SK-N-SH treated with all-trans-retinoic acid at 6 μM for 48 hours (cell line): ENCODE data around the gene FAM20A.
"Not testable (repeated sequence)": the region's sequence is repeated elsewhere in the genome, so short reads cannot be mapped to it uniquely, and the experiment has no call there.

Experiments used
- ATAC-seq: fragments of 200-7000 bp; cut with Tn5 transposase; 3 replicates; pipeline ENCODE4 v1.9.1; 2020; ENCODE audit warnings: mild to moderate bottlenecking, moderate library complexity
- ARNTL ChIP-seq: fragments of 450-650 bp; formaldehyde crosslinking; IDR thresholded peaks from 2 replicates; pipeline ENCODE4 v1.5.0; 2020; ENCODE audit warnings: low read depth, mild to moderate bottlenecking, moderate library complexity, borderline replicate concordance
- BACH2 ChIP-seq: fragments of 250-450 bp; sonication (Bioruptor Pico); IDR thresholded peaks from 2 replicates; pipeline ENCODE4 v1.9.0; 2021; ENCODE audit warnings: mild to moderate bottlenecking, borderline replicate concordance
- CSDC2 ChIP-seq: fragments of 250-450 bp; sonication (Bioruptor Pico); IDR thresholded peaks from 2 replicates; pipeline ENCODE4 v1.5.0; 2020; ENCODE audit warnings: mild to moderate bottlenecking, moderate library complexity
- ESRRG ChIP-seq: fragments of 250-450 bp; sonication (Bioruptor Pico); IDR thresholded peaks from 2 replicates; pipeline ENCODE4 v1.6.1; 2021; ENCODE audit warnings: mild to moderate bottlenecking
- GLIS3 ChIP-seq: fragments of 250-450 bp; sonication (Bioruptor Pico); IDR thresholded peaks from 2 replicates; pipeline ENCODE4 v1.5.0; 2020; ENCODE audit warnings: mild to moderate bottlenecking, moderate library complexity
- ISL1 ChIP-seq: fragments of 250-450 bp; sonication (Bioruptor Pico); IDR thresholded peaks from 2 replicates; pipeline ENCODE4 v2.1.2; 2022; ENCODE audit warnings: mild to moderate bottlenecking, moderate library complexity
- OSR1 ChIP-seq: fragments of 250-450 bp; sonication (Bioruptor Pico); IDR thresholded peaks from 2 replicates; pipeline ENCODE4 v1.8.0; 2022; ENCODE audit warnings: moderate library complexity, mild to moderate bottlenecking, inconsistent platforms
- PPARA ChIP-seq: fragments of 250-450 bp; sonication (Bioruptor Pico); IDR thresholded peaks from 2 replicates; pipeline ENCODE4 v1.5.0; 2020; ENCODE audit warnings: mild to moderate bottlenecking, borderline replicate concordance
- RARB ChIP-seq: fragments of 250-450 bp; sonication (Bioruptor Pico); IDR thresholded peaks from 2 replicates; pipeline ENCODE4 v1.8.0; 2021; ENCODE audit warnings: mild to moderate bottlenecking, moderate library complexity
- TCF4 ChIP-seq: fragments of 250-450 bp; sonication (Bioruptor Pico); IDR thresholded peaks from 2 replicates; pipeline ENCODE4 v1.8.0; 2021; ENCODE audit warnings: mild to moderate bottlenecking, moderate library complexity, borderline replicate concordance
- TOX ChIP-seq: fragments of 250-450 bp; sonication (Bioruptor Pico); IDR thresholded peaks from 2 replicates; pipeline ENCODE4 v1.8.0; 2021; ENCODE audit warnings: mild to moderate bottlenecking, moderate library complexity, borderline replicate concordance
- ZC3H10 ChIP-seq: fragments of 250-450 bp; sonication (Bioruptor Pico); IDR thresholded peaks from 2 replicates; pipeline ENCODE4 v1.5.1; 2021; ENCODE audit warnings: mild to moderate bottlenecking, moderate library complexity
- ZFP3 ChIP-seq: fragments of 250-450 bp; sonication (Bioruptor Pico); IDR thresholded peaks from 2 replicates; pipeline ENCODE4 v1.5.0; 2020; ENCODE audit warnings: mild to moderate bottlenecking, moderate library complexity
- ZFP30 ChIP-seq: fragments of 450-650 bp; formaldehyde crosslinking; IDR thresholded peaks from 2 replicates; pipeline ENCODE4 v1.5.0; 2022; ENCODE audit warnings: mild to moderate bottlenecking, moderate library complexity
- ZNF70 ChIP-seq: fragments of 450-650 bp; formaldehyde crosslinking; IDR thresholded peaks from 2 replicates; pipeline ENCODE4 v1.5.0; 2020; ENCODE audit warnings: mild to moderate bottlenecking, moderate library complexity
- ZNF8 ChIP-seq: fragments of 450-650 bp; formaldehyde crosslinking; IDR thresholded peaks from 2 replicates; pipeline ENCODE4 v1.5.0; 2020; ENCODE audit warnings: mild to moderate bottlenecking, moderate library complexity
- TF ChIP-seq, protein P1 (sequence below): fragments of 250-450 bp; sonication (Bioruptor Pico); IDR thresholded peaks from 2 replicates; pipeline ENCODE4 v1.5.1; 2020; ENCODE audit warnings: low read depth, mild to moderate bottlenecking, moderate library complexity
- TF ChIP-seq, protein P2 (sequence below): fragments of 250-450 bp; sonication (Bioruptor Pico); IDR thresholded peaks from 2 replicates; pipeline ENCODE4 v1.5.1; 2021; ENCODE audit warnings: mild to moderate bottlenecking, moderate library complexity
- TF ChIP-seq, protein P3 (sequence below): fragments of 250-450 bp; sonication (Bioruptor Pico); IDR thresholded peaks from 2 replicates; pipeline ENCODE4 v1.5.0; 2020; ENCODE audit warnings: mild to moderate bottlenecking, moderate library complexity
- TF ChIP-seq, protein P4 (sequence below): fragments of 250-450 bp; sonication (Bioruptor Pico); IDR thresholded peaks from 2 replicates; pipeline ENCODE4 v1.8.0; 2020; ENCODE audit warnings: mild to moderate bottlenecking, moderate library complexity, borderline replicate concordance
- TF ChIP-seq, protein P5 (sequence below): fragments of 250-450 bp; sonication (Bioruptor Pico); IDR thresholded peaks from 2 replicates; pipeline ENCODE4 v1.8.0; 2021; ENCODE audit warnings: low read depth, mild to moderate bottlenecking, moderate library complexity, borderline replicate concordance

Gene FAM20A

DNA sequence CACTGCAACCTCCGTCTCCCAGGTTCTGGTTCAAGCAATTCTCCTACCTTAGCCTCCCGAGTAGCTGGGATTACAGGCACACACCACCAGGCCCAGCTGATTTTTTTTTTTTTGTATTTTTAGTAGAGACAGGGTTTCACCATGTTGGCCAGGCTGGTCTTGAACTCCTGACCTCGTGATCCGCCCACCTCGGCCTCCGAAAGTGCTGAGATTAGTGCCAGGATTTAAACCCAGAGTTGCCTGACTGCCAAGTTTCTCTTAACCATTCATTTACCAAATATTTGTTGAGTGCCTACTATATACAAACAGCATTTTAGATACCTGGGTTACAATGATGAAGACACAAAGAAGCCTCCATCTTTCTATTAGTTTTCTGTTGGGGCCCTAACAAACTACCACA, 18.3 kb downstream of the FAM20A start:
- ATAC-seq, result not testable (repeated sequence)

DNA sequence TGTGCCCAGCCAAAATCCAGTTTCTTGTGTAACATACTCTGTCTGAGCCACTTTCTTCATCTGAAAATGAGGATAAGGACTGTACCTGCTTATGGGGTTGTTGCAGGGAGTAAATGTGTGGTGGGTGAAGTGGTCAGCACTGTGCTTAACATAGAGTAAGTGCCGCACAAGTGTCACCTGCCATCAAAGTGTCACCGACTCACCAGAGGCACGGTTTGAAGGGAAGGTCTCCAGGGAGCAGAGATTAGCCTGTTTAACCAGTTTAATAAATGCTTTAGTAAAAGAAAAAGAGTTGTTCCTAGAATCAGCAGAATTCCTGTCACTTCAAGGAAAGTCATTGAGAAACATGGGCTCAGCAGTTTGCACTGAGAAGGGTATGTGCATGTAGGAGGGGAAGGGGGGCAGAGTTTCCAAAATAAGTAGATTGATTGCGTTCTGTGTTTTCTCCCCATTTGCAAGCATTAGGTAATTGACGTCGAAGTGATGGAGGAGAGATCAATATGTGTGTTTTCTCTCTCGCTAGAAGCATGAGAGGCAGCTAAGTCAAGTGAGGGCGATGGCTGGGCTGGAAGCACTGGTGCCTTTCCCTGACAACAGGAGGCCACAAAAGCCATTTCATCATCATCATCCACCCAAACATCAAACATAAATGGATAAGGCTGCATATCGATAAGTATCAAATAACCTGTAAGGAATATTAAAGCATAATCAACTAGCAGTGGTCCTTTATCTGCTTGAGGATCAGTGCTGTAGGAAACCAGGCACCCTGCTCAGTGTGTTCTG, 19.1 kb downstream of the FAM20A start:
- ATAC-seq, result no peak
- TF ChIP-seq ZNF70 (CRISPR knock-in tag), result no peak
- TF ChIP-seq GLIS3 (CRISPR knock-in tag), result no peak
- no peak for TF ChIP-seq BACH2 (CRISPR knock-in tag)
- TF ChIP-seq ZC3H10 (CRISPR knock-in tag), result no peak
- no peak for TF ChIP-seq TOX (CRISPR knock-in tag)
- TF ChIP-seq PPARA (CRISPR knock-in tag), result no peak
- TF ChIP-seq TCF4 (CRISPR knock-in tag), result no peak
- TF ChIP-seq RARB (CRISPR knock-in tag), result no peak
- TF ChIP-seq, protein P1, sequence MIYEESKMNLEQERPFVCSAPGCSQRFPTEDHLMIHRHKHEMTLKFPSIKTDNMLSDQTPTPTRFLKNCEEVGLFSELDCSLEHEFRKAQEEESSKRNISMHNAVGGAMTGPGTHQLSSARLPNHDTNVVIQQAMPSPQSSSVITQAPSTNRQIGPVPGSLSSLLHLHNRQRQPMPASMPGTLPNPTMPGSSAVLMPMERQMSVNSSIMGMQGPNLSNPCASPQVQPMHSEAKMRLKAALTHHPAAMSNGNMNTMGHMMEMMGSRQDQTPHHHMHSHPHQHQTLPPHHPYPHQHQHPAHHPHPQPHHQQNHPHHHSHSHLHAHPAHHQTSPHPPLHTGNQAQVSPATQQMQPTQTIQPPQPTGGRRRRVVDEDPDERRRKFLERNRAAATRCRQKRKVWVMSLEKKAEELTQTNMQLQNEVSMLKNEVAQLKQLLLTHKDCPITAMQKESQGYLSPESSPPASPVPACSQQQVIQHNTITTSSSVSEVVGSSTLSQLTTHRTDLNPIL, result no peak

DNA sequence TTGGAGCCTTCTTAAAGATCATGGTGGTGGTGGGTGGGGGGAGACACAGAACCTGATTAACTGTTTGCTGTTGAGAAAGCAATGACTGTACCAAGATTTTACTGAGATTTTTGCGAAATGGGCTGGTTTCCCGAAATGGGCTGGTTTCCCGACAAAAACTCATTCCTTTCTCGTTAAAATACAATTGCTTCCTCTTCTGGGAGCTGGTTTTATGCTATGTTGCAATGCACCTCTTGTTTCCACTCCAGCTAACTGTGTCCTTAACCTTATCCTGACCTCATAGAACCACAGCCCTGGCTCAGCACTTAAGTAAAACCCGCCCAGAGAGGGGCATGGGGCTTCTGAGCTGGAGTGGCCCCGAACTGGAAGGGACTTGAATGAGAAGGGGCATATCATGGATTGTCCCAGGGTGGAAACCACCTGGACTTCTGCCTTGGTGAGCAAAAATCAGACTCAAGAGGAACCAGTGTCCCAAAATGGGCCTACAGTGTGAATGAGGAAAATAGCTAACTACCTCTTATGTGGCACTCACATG, 20.9 kb downstream of the FAM20A start:
- no peak for ATAC-seq
- TF ChIP-seq ISL1 (no peak), ZFP3 (CRISPR knock-in tag) (no peak), PPARA (CRISPR knock-in tag) (no peak), ARNTL (CRISPR knock-in tag) (no peak), RARB (CRISPR knock-in tag) (no peak), BACH2 (CRISPR knock-in tag) (no peak), ZFP30 (CRISPR knock-in tag) (no peak), TCF4 (CRISPR knock-in tag) (no peak), ZNF8 (CRISPR knock-in tag) (no peak), ESRRG (CRISPR knock-in tag) (no peak), ZNF70 (CRISPR knock-in tag) (no peak), OSR1 (CRISPR knock-in tag) (no peak), GLIS3 (CRISPR knock-in tag) (no peak), CSDC2 (no peak)
- TF ChIP-seq, protein P1, result no peak
- TF ChIP-seq, protein P2, sequence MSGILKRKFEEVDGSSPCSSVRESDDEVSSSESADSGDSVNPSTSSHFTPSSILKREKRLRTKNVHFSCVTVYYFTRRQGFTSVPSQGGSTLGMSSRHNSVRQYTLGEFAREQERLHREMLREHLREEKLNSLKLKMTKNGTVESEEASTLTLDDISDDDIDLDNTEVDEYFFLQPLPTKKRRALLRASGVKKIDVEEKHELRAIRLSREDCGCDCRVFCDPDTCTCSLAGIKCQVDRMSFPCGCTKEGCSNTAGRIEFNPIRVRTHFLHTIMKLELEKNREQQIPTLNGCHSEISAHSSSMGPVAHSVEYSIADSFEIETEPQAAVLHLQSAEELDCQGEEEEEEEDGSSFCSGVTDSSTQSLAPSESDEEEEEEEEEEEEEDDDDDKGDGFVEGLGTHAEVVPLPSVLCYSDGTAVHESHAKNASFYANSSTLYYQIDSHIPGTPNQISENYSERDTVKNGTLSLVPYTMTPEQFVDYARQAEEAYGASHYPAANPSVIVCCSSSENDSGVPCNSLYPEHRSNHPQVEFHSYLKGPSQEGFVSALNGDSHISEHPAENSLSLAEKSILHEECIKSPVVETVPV (CRISPR knock-in tag), result no peak
- TF ChIP-seq, protein P3, sequence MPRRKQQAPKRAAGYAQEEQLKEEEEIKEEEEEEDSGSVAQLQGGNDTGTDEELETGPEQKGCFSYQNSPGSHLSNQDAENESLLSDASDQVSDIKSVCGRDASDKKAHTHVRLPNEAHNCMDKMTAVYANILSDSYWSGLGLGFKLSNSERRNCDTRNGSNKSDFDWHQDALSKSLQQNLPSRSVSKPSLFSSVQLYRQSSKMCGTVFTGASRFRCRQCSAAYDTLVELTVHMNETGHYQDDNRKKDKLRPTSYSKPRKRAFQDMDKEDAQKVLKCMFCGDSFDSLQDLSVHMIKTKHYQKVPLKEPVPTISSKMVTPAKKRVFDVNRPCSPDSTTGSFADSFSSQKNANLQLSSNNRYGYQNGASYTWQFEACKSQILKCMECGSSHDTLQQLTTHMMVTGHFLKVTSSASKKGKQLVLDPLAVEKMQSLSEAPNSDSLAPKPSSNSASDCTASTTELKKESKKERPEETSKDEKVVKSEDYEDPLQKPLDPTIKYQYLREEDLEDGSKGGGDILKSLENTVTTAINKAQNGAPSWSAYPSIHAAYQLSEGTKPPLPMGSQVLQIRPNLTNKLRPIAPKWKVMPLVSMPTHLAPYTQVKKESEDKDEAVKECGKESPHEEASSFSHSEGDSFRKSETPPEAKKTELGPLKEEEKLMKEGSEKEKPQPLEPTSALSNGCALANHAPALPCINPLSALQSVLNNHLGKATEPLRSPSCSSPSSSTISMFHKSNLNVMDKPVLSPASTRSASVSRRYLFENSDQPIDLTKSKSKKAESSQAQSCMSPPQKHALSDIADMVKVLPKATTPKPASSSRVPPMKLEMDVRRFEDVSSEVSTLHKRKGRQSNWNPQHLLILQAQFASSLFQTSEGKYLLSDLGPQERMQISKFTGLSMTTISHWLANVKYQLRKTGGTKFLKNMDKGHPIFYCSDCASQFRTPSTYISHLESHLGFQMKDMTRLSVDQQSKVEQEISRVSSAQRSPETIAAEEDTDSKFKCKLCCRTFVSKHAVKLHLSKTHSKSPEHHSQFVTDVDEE (CRISPR knock-in tag), result no peak

DNA sequence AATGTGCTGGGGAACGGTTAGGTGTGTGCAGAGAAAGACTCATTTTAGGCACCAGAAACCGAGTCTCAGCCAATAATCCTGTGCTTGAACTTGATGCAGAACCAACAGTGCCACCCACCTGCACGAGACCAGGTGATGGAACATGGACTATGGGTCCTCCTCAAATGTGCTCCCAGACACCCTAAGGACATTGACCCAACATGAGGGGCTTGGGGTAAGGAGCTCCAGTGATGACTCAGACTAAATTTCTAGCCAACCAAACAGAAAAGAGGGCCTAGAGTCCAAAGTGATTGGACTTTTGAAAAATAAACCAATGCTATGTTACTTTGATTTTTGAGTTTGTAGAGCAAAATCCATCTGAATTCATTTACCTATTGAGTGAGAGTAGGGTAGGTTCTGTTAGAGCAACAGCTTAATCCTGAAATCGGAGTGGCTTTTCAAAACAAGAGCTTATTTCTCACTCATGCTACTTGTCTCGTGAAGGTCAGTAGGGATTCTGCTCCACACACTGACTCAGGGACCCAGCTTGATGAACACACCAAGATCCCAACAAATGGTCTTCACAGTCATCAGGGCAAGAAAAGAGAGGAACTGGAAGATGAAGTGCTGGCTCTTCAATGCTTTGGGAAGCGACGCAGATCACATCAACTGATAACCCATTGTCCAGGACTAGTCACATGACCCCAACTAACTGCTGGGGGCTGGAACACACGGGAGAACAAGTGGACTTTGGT, 21.8 kb downstream of the FAM20A start:
- no peak for ATAC-seq

More for the DNA sequence above, 21.8 kb downstream of the FAM20A start:
- no peak for TF ChIP-seq GLIS3 (CRISPR knock-in tag)
- no peak for TF ChIP-seq CSDC2
- no peak for TF ChIP-seq ZFP30 (CRISPR knock-in tag)
- no peak for TF ChIP-seq ZNF8 (CRISPR knock-in tag)
- TF ChIP-seq, protein P4, sequence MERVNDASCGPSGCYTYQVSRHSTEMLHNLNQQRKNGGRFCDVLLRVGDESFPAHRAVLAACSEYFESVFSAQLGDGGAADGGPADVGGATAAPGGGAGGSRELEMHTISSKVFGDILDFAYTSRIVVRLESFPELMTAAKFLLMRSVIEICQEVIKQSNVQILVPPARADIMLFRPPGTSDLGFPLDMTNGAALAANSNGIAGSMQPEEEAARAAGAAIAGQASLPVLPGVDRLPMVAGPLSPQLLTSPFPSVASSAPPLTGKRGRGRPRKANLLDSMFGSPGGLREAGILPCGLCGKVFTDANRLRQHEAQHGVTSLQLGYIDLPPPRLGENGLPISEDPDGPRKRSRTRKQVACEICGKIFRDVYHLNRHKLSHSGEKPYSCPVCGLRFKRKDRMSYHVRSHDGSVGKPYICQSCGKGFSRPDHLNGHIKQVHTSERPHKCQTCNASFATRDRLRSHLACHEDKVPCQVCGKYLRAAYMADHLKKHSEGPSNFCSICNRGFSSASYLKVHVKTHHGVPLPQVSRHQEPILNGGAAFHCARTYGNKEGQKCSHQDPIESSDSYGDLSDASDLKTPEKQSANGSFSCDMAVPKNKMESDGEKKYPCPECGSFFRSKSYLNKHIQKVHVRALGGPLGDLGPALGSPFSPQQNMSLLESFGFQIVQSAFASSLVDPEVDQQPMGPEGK (CRISPR knock-in tag), result no peak
- no peak for TF ChIP-seq PPARA (CRISPR knock-in tag)
- TF ChIP-seq, protein P5, sequence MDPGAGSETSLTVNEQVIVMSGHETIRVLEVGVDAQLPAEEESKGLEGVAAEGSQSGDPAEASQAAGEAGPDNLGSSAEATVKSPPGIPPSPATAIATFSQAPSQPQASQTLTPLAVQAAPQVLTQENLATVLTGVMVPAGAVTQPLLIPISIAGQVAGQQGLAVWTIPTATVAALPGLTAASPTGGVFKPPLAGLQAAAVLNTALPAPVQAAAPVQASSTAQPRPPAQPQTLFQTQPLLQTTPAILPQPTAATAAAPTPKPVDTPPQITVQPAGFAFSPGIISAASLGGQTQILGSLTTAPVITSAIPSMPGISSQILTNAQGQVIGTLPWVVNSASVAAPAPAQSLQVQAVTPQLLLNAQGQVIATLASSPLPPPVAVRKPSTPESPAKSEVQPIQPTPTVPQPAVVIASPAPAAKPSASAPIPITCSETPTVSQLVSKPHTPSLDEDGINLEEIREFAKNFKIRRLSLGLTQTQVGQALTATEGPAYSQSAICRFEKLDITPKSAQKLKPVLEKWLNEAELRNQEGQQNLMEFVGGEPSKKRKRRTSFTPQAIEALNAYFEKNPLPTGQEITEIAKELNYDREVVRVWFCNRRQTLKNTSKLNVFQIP, result no peak
- no peak for TF ChIP-seq ZNF70 (CRISPR knock-in tag)
